Activated naive CD4-positive, alpha-beta T cell treated with anti-CD3 and anti-CD28 coated beads, Interleukin-2, amount 10 ng/mL, durations not matched to agents 7 days and 5 days (primary cell): ENCODE data around the gene MTHFD1.

Source experiments
- CTCF ChIA-PET: fragments of 350-600 bp; sonication (Branson Sonifier 250); formaldehyde crosslinking; loops from one replicate; lab custom pipeline; 2021; ENCODE audit warnings: antibody characterized with exemption; lab: Charles Lee
- DNase-seq: peaks from one replicate; pipeline ENCODE4 v3.0.0-alpha.2; 2020
- H3K27ac Mint-ChIP-seq: one replicate; pipeline ENCODE4 v1.8.0; 2021; ENCODE audit warnings: mild to moderate bottlenecking, moderate library complexity, mixed read lengths
- H3K27me3 Mint-ChIP-seq: one replicate; pipeline ENCODE4 v1.8.0; 2021; ENCODE audit warnings: mild to moderate bottlenecking, mixed read lengths
- H3K36me3 Mint-ChIP-seq: one replicate; pipeline ENCODE4 v1.8.0; 2021; ENCODE audit warnings: mixed read lengths
- H3K4me1 Mint-ChIP-seq: one replicate; pipeline ENCODE4 v1.8.0; 2021; ENCODE audit warnings: mixed read lengths
- H3K4me3 Mint-ChIP-seq: one replicate; pipeline ENCODE4 v1.8.0; 2021; ENCODE audit warnings: mild to moderate bottlenecking, moderate library complexity, mixed read lengths
- H3K9me3 Mint-ChIP-seq: one replicate; pipeline ENCODE4 v1.8.0; 2021; ENCODE audit warnings: mixed read lengths

MTHFD1 gene

DNA sequence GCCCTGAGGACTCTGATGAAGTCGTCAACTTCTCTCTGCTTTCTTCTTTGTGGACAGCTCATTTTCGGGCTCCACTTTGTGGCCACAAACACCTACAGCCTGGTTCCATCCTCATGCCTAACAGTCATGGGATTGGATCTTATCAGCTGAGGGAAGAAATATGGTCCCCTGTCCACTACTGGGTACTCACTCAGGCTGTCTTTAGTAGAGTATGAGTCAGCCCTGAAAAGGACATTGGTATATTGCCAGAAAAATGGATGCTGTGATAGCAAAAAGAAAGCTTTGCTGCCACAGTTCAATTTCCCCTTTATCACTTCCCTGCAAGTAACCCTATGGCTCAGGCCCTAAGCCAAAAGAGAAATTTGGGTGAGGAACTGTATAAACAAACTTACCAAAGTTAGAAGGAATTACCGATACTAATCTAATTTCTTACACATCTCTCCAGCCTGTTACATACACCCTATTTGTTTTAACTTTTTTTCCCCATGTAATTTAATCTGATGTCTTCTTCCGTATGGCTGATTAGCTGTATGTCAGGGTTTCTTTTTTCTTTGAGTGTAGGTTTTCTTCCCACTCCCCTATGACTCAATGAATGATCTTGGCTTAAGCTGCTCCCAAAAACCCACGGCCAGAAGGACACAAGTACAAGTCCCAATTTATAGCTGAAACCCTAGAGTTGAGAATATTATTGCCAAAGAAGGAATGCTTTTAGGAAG lies 29.1 kb downstream of the MTHFD1 start:
- H3K27ac Mint-ChIP-seq, result no peak overlapping the region
- H3K4me1 Mint-ChIP-seq, result peaks cover 9% of the 10 kb centered on the region
- no peaks in the 10 kb centered on the region for H3K27me3 Mint-ChIP-seq
- peaks cover 48% of the 10 kb centered on the region for H3K36me3 Mint-ChIP-seq
- H3K4me3 Mint-ChIP-seq, result no peak overlapping the region
- H3K9me3 Mint-ChIP-seq, result no peaks in the 10 kb centered on the region
- CTCF ChIA-PET, result interaction anchor here (1.6 kb wide), 1 partner anchor 13 kb away, joined by 13 read pairs; no protein-coding TSS in a partner anchor
- no peak for DNase-seq

DNA sequence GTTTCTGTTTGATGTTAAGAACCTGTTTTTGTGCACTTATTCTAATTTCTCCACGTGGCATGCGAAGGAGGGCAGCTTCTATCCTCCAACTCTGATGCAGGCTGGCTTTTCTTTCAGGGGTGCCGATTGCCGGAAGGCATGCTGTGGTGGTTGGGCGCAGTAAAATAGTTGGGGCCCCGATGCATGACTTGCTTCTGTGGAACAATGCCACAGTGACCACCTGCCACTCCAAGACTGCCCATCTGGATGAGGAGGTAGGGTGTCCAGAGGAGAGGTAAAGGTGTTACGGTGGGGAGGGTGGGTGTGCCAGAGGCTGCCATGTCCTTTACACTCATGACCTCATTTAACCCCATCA lies 29.6 kb downstream of the MTHFD1 start:
- no peak for DNase-seq
- no peak overlapping the region for H3K27ac Mint-ChIP-seq
- no peak overlapping the region for H3K4me3 Mint-ChIP-seq
- H3K27me3 Mint-ChIP-seq, result no peaks in the 10 kb centered on the region
- CTCF ChIA-PET, result interaction anchor here (1.6 kb wide), 1 partner anchor 13 kb away, joined by 13 read pairs; no protein-coding TSS in a partner anchor
- no peaks in the 10 kb centered on the region for H3K9me3 Mint-ChIP-seq
- H3K4me1 Mint-ChIP-seq, result peaks cover 7% of the 10 kb centered on the region
- H3K36me3 Mint-ChIP-seq, result peaks cover 49% of the 10 kb centered on the region

DNA sequence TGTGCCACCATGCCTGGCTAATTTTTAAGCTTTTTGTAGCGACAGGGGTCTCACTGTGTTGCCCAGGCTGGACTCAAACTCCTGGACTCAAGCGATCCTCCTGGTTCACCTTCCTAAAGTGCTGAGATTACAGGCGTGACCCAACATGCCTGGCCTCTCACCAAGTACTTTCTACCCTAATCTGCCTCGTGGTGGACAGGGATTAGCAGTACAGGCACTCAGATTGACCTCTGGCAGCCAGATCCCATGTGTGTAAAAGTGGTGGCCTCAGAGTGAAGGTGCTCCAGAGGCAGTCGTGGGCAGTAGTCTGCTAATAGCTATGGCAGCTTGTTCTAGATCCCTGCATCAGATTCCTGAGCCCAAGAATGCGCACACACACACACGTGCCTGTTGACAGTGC lies 30.9 kb downstream of the MTHFD1 start:
- H3K36me3 Mint-ChIP-seq, result peaks cover 50% of the 10 kb centered on the region
- peaks cover 5% of the 10 kb centered on the region for H3K4me1 Mint-ChIP-seq
- CTCF ChIA-PET, result interaction anchor here (5.1 kb wide), 1 partner anchor 13 kb away, joined by 41 read pairs; no protein-coding TSS in a partner anchor
- H3K27ac Mint-ChIP-seq, result no peak overlapping the region
- H3K4me3 Mint-ChIP-seq, result no peak overlapping the region
- H3K9me3 Mint-ChIP-seq, result no peaks in the 10 kb centered on the region
- no peak for DNase-seq
- no peaks in the 10 kb centered on the region for H3K27me3 Mint-ChIP-seq

DNA sequence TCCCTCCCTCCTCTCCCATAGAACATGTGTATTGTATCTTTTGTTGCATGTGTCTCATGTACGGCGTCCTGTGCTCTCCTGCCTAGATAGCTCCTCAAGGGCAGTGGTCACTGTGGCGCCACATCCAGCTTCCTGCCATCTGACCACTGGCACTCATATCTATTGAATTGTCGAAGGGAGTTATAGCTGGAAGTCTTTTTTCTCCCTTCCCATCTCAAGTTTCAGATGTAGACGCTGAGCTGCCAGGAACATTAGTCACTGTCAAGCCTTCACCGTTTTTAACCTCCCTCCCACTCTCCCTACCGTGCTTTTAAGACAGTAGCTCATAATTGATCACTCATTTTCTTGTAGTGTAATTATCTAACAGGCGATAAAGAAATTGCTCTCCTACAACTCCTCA lies 33.0 kb downstream of the MTHFD1 start:
- Mint-ChIP-seq H3K27ac (no peak overlapping the region), H3K27me3 (no peaks in the 10 kb centered on the region), H3K4me3 (no peak overlapping the region), H3K9me3 (no peaks in the 10 kb centered on the region), H3K4me1 (no peaks in the 10 kb centered on the region), H3K36me3 (peaks cover 55% of the 10 kb centered on the region)
- CTCF ChIA-PET, result interaction anchor here (0.8 to 5.1 kb wide), 3 partner anchors 11 to 59 kb away, joined by 3 to 41 read pairs (median 3); no protein-coding TSS in a partner anchor
- no peak for DNase-seq

DNA sequence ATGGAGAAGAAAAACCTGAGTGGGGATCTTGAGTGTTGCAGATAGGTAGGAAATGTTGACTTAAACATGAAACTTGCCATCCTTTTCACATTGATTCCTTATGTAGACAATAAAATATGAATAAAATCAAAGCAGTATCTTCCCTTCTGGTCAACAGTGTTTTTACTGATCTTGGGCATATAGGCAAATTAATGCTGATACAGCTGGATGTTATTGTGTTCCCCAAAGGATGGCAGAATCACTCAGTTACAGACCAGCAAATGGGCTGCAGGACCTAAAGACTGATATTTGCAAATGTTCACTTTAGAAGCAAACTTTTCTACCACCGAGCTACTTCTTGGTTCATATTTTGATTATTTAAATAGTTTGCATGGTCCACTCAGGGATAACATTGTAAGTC lies 33.9 kb downstream of the MTHFD1 start:
- Mint-ChIP-seq H3K27ac (no peak overlapping the region), H3K27me3 (no peaks in the 10 kb centered on the region), H3K4me1 (no peaks in the 10 kb centered on the region), H3K4me3 (no peak overlapping the region), H3K9me3 (no peaks in the 10 kb centered on the region), H3K36me3 (peaks cover 54% of the 10 kb centered on the region)
- CTCF ChIA-PET, result interaction anchor here (1.3 to 5.1 kb wide), 2 partner anchors 10 to 58 kb away, joined by 3 to 41 read pairs; no protein-coding TSS in a partner anchor
- DNase-seq, result no peak

DNA sequence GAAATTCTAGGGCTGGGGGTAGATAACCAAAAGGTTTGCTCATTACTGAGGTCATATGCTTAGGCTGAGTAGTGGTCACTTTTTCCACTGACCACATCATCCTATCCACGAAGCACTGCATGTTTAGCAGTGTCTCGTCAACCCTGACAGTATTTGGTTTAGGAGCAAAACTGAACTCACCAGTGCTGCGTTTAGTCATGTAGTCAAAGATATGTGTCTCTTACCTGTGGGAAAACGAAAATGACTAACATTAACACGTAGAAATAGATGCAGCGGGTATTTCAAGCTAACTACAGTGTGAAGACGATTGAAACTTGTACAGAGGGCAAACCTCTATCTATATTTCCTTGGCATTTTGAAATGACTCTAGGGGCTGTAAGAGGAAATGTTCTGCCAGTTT lies 34.6 kb downstream of the MTHFD1 start:
- CTCF ChIA-PET, result interaction anchor here (1.4 to 5.1 kb wide), 2 partner anchors 9 to 22 kb away, joined by 4 to 41 read pairs; no protein-coding TSS in a partner anchor
- Mint-ChIP-seq H3K27ac (no peak overlapping the region), H3K9me3 (no peaks in the 10 kb centered on the region), H3K27me3 (no peaks in the 10 kb centered on the region), H3K4me3 (no peak overlapping the region), H3K4me1 (no peaks in the 10 kb centered on the region), H3K36me3 (peaks cover 53% of the 10 kb centered on the region)
- DNase-seq, result no peak

DNA sequence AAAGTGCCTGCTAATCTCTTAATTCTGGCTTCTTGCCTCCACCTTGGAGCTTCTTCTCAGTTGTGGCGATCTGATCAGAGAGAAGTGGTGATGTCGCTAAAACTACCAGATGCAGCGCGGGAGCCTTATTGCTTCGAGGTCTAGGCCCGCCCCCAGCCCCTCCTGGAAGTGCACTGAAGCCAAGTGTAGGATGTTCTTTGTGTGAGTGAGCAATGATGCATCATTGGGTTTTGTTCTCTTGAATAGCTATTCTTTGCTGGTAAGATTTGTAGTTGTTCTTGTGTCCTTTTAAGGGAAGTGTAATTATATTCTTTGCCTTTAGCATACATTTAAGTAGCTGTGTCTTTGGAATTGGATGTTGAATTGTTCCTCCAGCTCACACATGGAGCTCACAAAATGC lies 35.8 kb downstream of the MTHFD1 start:
- CTCF ChIA-PET, result interaction anchor here (0.6 to 5.1 kb wide), 3 partner anchors 8 to 562 kb away, joined by 3 to 41 read pairs (median 4); partner anchors contain the start of gene FNTB
- Mint-ChIP-seq H3K4me3 (no peak overlapping the region), H3K9me3 (no peaks in the 10 kb centered on the region), H3K4me1 (no peaks in the 10 kb centered on the region), H3K27ac (no peak overlapping the region), H3K27me3 (no peaks in the 10 kb centered on the region), H3K36me3 (peaks cover 49% of the 10 kb centered on the region)
- no peak for DNase-seq

DNA sequence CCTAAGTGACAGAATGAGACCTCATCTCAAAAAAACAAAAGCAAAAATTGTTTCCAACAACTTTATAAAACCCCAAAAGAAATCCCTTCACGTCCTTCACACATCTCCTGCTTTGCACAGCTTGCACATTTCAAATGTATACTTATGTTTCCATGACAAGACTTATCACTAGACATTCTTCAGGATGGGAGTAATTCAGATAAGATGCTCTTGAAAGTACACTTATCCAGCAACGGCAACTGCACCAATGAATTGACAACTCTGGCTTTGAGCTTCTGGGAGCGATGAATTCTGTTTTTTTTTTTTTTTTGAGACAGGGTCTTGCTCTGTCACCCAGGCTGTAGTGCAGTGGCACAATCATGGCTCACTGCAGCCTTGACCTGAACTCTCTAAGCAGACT lies 46.4 kb downstream of the MTHFD1 start:
- Mint-ChIP-seq H3K4me1 (peaks cover 10% of the 10 kb centered on the region), H3K27ac (no peak overlapping the region), H3K36me3 (peaks cover 53% of the 10 kb centered on the region), H3K27me3 (no peaks in the 10 kb centered on the region), H3K4me3 (no peak overlapping the region), H3K9me3 (no peaks in the 10 kb centered on the region)
- CTCF ChIA-PET, result interaction anchor here (1.9 to 8.8 kb wide), 3 partner anchors 12 to 91 kb away, joined by 4 to 76 read pairs (median 41); no protein-coding TSS in a partner anchor
- DNase-seq, result no peak

DNA sequence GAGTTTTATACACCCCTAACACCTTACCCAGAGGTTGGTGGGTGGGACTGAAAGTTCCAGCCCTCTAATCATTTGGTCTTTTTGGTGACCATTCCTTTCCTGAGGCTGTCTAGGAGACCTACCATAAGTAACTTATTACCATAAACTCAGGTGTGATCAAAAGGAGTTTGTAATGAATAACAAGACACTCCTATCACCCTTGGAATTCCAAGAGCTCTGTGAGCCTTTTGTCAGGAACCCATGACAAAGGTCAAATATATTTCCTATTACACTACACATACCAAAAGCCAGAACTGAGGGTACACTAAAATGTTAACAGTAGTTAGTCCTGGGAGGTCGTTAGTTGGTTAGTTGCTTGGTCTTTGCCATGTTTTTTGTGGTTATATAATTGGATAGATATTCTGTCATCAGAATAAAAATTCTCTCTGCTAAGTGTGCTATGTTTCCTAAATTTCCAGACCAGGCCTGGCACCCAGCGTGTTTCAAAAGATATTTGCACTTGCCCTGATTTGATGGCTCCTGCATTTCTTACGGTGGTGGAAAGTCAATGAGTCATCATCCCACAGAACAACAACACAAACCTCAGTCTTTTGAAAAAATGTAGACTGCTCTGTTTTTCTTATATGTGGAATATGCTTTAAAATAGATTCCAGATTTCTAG lies 50.2 kb downstream of the MTHFD1 start:
- H3K9me3 Mint-ChIP-seq, result no peaks in the 10 kb centered on the region
- H3K36me3 Mint-ChIP-seq, result peaks cover 47% of the 10 kb centered on the region
- CTCF ChIA-PET, result interaction anchor here (1.0 kb wide), 2 partner anchors 8 to 73 kb away, joined by 3 to 4 read pairs; no protein-coding TSS in a partner anchor
- H3K27ac Mint-ChIP-seq, result no peak overlapping the region
- no peak overlapping the region for H3K4me3 Mint-ChIP-seq
- no peak for DNase-seq
- H3K4me1 Mint-ChIP-seq, result peaks cover 10% of the 10 kb centered on the region
- H3K27me3 Mint-ChIP-seq, result no peaks in the 10 kb centered on the region

DNA sequence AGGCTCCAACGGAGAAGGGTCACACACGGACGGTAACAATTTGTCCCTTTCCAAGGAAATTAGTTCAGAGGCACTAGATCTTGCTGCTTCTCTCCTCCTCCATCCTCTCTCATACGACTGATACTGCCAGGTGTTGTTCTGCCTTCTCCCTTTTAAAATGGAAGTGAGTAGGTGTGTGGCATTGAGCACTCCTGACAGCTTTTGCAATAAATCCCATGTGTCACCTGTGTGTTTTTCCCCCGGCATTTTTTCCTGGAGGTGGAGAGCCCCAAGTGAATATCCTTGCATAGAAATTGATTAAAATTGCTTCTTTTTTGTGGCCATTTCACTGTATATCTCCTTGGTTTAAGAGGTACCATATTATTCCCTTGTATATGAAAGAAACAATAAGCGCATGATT lies 51.0 kb downstream of the MTHFD1 start:
- no peaks in the 10 kb centered on the region for H3K9me3 Mint-ChIP-seq
- peaks cover 50% of the 10 kb centered on the region for H3K36me3 Mint-ChIP-seq
- H3K4me3 Mint-ChIP-seq, result no peak overlapping the region
- H3K27ac Mint-ChIP-seq, result no peak overlapping the region
- no peaks in the 10 kb centered on the region for H3K27me3 Mint-ChIP-seq
- CTCF ChIA-PET, result interaction anchor here (1.0 to 2.3 kb wide), 2 partner anchors 8 to 9 kb away, joined by 4 to 13 read pairs; no protein-coding TSS in a partner anchor
- H3K4me1 Mint-ChIP-seq, result peaks cover 14% of the 10 kb centered on the region
- no peak for DNase-seq

DNA sequence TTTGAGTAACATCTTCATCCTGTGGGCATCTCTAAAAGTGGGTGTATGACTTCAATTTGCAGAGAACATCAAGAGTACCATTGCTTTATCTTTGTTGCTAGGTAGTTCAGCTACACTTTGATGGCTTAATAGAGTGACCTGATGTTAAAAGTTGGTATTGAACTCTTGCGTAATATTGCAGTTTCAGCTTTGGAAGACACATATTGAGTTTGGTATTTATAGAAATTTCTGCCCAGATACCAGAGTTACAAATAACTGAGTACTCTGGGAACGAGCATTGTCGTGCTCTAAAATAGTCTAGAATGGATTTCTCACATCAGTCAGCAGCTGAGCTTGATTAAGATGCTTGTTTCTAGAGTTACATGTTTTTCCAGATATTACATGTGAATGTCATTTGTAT lies 52.3 kb downstream of the MTHFD1 start:
- no peak for DNase-seq
- H3K27ac Mint-ChIP-seq, result no peak overlapping the region
- H3K36me3 Mint-ChIP-seq, result peaks cover 49% of the 10 kb centered on the region
- CTCF ChIA-PET, result interaction anchor here (0.8 to 2.3 kb wide), 2 partner anchors 9 to 50 kb away, joined by 3 to 13 read pairs; no protein-coding TSS in a partner anchor
- no peak overlapping the region for H3K4me3 Mint-ChIP-seq
- H3K4me1 Mint-ChIP-seq, result peaks cover 27% of the 10 kb centered on the region
- H3K9me3 Mint-ChIP-seq, result no peaks in the 10 kb centered on the region
- no peaks in the 10 kb centered on the region for H3K27me3 Mint-ChIP-seq

DNA sequence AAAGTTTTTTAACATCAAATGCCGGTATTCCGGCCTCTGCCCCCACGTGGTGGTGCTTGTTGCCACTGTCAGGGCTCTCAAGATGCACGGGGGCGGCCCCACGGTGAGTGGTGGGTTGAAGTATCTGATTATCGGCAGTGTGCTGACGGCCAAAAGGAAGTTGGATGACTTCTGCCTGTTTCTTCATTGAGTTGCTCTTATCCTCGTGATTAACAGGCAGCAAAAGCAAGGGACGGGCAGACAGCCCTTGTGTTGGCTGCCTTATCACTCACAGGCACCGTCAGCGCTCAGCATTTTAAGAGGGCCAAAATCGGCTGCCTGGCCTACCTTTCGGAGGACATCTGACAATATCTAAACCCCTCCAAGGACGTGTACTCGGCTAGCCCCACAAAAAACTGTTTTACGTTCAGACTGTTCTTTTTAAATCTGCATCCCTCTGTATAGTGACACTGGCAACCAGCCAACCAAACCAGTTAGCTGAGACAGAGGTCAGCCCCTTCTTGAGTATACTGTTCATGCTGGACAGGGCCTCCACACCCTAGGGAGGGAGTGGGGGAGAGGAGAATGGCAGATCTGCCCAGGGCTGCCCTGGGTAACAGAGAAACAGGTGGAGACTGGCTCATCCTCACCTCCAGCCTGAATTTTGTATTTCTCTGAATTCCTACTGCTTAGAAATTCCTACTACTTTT lies 54.3 kb downstream of the MTHFD1 start:
- Mint-ChIP-seq H3K27me3 (no peaks in the 10 kb centered on the region), H3K36me3 (peaks cover 47% of the 10 kb centered on the region), H3K4me3 (no peak overlapping the region), H3K27ac (no peak overlapping the region), H3K9me3 (no peaks in the 10 kb centered on the region), H3K4me1 (peaks cover 33% of the 10 kb centered on the region)
- CTCF ChIA-PET, result interaction anchor here (9.4 kb wide), 1 partner anchor 12 kb away, joined by 76 read pairs; no protein-coding TSS in a partner anchor
- DNase-seq, result no peak

DNA sequence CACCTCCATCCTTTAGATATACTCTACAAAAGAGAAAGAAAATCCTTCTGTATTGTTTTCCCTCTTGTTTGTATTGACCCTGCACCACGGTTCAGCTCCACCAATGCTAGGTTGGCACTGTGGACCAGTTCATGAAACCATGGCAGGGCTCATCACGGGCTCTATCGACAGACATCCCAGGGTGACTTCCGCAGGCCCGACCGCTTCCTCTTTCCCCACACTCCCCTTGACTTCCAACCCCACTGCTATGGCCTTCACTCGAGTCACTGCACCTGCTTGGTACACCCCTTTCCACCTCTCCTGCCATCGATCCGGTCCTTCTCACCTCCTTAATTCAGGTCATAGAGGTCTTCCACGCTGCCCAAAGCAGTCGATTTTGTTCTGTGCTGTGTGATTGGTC lies 56.0 kb downstream of the MTHFD1 start:
- Mint-ChIP-seq H3K27me3 (no peaks in the 10 kb centered on the region), H3K9me3 (no peaks in the 10 kb centered on the region), H3K36me3 (peaks cover 40% of the 10 kb centered on the region), H3K4me1 (peaks cover 23% of the 10 kb centered on the region), H3K4me3 (no peak overlapping the region), H3K27ac (no peak overlapping the region)
- CTCF ChIA-PET, result interaction anchor here (9.4 kb wide), 1 partner anchor 13 kb away, joined by 76 read pairs; no protein-coding TSS in a partner anchor
- DNase-seq, result no peak
